HepG2 (cell line): Measurements from ENCODE around the gene PRDM10. TPM values are rescaled to one million over a fixed set of nuclear protein-coding genes. Genes with fewer than 3 reads are reported as not detected.

Experiments used
- DNMT3B ChIP-seq: conservative IDR thresholded peaks from 2 replicates; pipeline ENCODE4 v1.6.1; 2016; ENCODE audit warnings: missing biosample characterization, control low read depth
- ELF1 ChIP-seq: sonication (generic); formaldehyde crosslinking; IDR thresholded peaks from 2 replicates; pipeline ENCODE4 v1.4.0; 2020; ENCODE audit warnings: missing genetic modification reagents
- FOXA3 ChIP-seq: IDR thresholded peaks from 2 replicates; pipeline ENCODE4 v1.6.1; 2016; ENCODE audit warnings: missing genetic modification reagents, missing compliant biosample characterization
- FOXO1 ChIP-seq: sonication (generic); formaldehyde crosslinking; IDR thresholded peaks from 2 replicates; pipeline ENCODE4 v1.4.0; 2020; ENCODE audit warnings: missing genetic modification reagents
- FOXP1 ChIP-seq, 2 experiments: fragments of 450-650 bp in 1 of 2; IDR thresholded peaks; 2 replicates each; pipeline ENCODE4 v1.6.1; 2017 to 2018; ENCODE audit warnings: antibody characterized with exemption in 1 of 2
- GABPA ChIP-seq, 2 experiments: IDR thresholded peaks; 2 replicates each; pipeline ENCODE4 v1.6.1; 2011 to 2016; ENCODE audit warnings: low read depth in 2 of 2, low read length in 1 of 2, missing biosample characterization in 1 of 2, missing genetic modification characterization in 1 of 2
- HMG20A ChIP-seq: IDR thresholded peaks from 2 replicates; pipeline ENCODE4 v1.6.1; 2016; ENCODE audit warnings: borderline replicate concordance
- HOXA3 ChIP-seq: sonication (generic); formaldehyde crosslinking; IDR thresholded peaks from 2 replicates; pipeline ENCODE4 v1.5.0; 2020; ENCODE audit warnings: missing genetic modification reagents
- ISL2 ChIP-seq: sonication (generic); formaldehyde crosslinking; IDR thresholded peaks from 2 replicates; pipeline ENCODE4 v1.5.0; 2020; ENCODE audit warnings: missing genetic modification reagents
- MEIS1 ChIP-seq: sonication (generic); formaldehyde crosslinking; IDR thresholded peaks from 2 replicates; pipeline ENCODE4 v1.9.0; 2021; ENCODE audit warnings: mild to moderate bottlenecking, missing genetic modification reagents, moderate library complexity, borderline replicate concordance
- MEIS2 ChIP-seq: sonication (generic); formaldehyde crosslinking; IDR thresholded peaks from 2 replicates; pipeline ENCODE4 v1.9.0; 2021; ENCODE audit warnings: mild to moderate bottlenecking, missing genetic modification reagents
- NFKBIZ ChIP-seq: IDR thresholded peaks from 2 replicates; pipeline ENCODE4 v1.6.1; 2018; ENCODE audit warnings: missing genetic modification reagents, missing compliant biosample characterization
- PHF21A ChIP-seq: sonication (generic); formaldehyde crosslinking; IDR thresholded peaks from 2 replicates; pipeline ENCODE4 v1.5.0; 2020; ENCODE audit warnings: mild to moderate bottlenecking, missing genetic modification reagents
- PHF8 ChIP-seq: sonication (generic); formaldehyde crosslinking; IDR thresholded peaks from 2 replicates; pipeline ENCODE4 v1.5.0; 2020; ENCODE audit warnings: missing genetic modification reagents
- SOX5 ChIP-seq: IDR thresholded peaks from 2 replicates; pipeline ENCODE4 v1.6.1; 2016; ENCODE audit warnings: borderline replicate concordance
- SRY ChIP-seq: sonication (generic); formaldehyde crosslinking; IDR thresholded peaks from 2 replicates; pipeline ENCODE4 v1.8.0; 2022; ENCODE audit warnings: mild to moderate bottlenecking, missing genetic modification reagents
- ZFY ChIP-seq: sonication (generic); formaldehyde crosslinking; IDR thresholded peaks from 2 replicates; pipeline ENCODE4 v1.4.0; 2020; ENCODE audit warnings: missing genetic modification reagents
- ZNF207 ChIP-seq: fragments of 450-650 bp; IDR thresholded peaks from 2 replicates; pipeline ENCODE4 v1.6.1; 2016; ENCODE audit warnings: antibody characterized with exemption, borderline replicate concordance
- ZNF350 ChIP-seq: sonication (generic); formaldehyde crosslinking; IDR thresholded peaks from 2 replicates; pipeline ENCODE4 v1.4.0; 2020; ENCODE audit warnings: mild to moderate bottlenecking, low read depth, missing genetic modification reagents, borderline replicate concordance
- ZNF501 ChIP-seq: sonication (generic); formaldehyde crosslinking; IDR thresholded peaks from 2 replicates; pipeline ENCODE4 v1.5.1; 2020; ENCODE audit warnings: mild to moderate bottlenecking, moderate library complexity, missing genetic modification reagents
- ZNF879 ChIP-seq: sonication (generic); formaldehyde crosslinking; IDR thresholded peaks from 2 replicates; pipeline ENCODE4 v1.8.1; 2023; ENCODE audit warnings: missing genetic modification reagents
- ZSCAN9 ChIP-seq: IDR thresholded peaks from 2 replicates; pipeline ENCODE4 v1.6.1; 2016; ENCODE audit warnings: borderline replicate concordance
- polyA plus RNA-seq, 8 experiments: library from polyadenylated mRNA; depleted of rRNA in 3 of 8; stranded (reverse) in 7 of 8; unstranded in 1 of 8; fragments of >200 nt; fragmentation: Illumina TruSeq in 4 of 8; extraction: Trizol in 4 of 8; gene quantifications; 2 replicates each; pipeline versions ENCODE4 v1.2.1 to v1.2.3, GENCODE V29; 2011 to 2016; ENCODE audit warnings: low read depth in 4 of 8, missing spikeins in 1 of 8, mixed read lengths in 1 of 8; ENCODE audit not compliant: insufficient read depth in 1 of 8
- total RNA-seq, 5 experiments: library from RNA; depleted of rRNA; stranded (reverse); fragments of >200 nt; fragmentation: Illumina TruSeq; extraction: Trizol; gene quantifications; 2 replicates each; pipeline ENCODE4 v1.2.3, GENCODE V29; 2016; ENCODE audit warnings: low read depth in 1 of 5
- TF ChIP-seq, protein P1 (sequence below): sonication (generic); formaldehyde crosslinking; IDR thresholded peaks from 2 replicates; pipeline ENCODE4 v1.4.0; 2020; ENCODE audit warnings: mild to moderate bottlenecking, low read depth, missing genetic modification reagents
- TF ChIP-seq, protein P2 (sequence below), 2 experiments: sonication (generic) in 1 of 2; formaldehyde crosslinking in 1 of 2; IDR thresholded peaks; 2 replicates each; pipeline versions ENCODE4 v1.6.1 to v1.9.0; 2014 to 2022; ENCODE audit warnings: antibody characterized with exemption in 1 of 2, borderline replicate concordance in 1 of 2, inconsistent platforms in 1 of 2, low read depth in 1 of 2, missing genetic modification reagents in 1 of 2

The PRDM10 gene
- total and polyA plus RNA-seq, 2 of the 13 experiments (the other 11 are each of a cell fraction or from before 2014, with no cell fraction given): 5.7 to 5.8 TPM

DNA sequence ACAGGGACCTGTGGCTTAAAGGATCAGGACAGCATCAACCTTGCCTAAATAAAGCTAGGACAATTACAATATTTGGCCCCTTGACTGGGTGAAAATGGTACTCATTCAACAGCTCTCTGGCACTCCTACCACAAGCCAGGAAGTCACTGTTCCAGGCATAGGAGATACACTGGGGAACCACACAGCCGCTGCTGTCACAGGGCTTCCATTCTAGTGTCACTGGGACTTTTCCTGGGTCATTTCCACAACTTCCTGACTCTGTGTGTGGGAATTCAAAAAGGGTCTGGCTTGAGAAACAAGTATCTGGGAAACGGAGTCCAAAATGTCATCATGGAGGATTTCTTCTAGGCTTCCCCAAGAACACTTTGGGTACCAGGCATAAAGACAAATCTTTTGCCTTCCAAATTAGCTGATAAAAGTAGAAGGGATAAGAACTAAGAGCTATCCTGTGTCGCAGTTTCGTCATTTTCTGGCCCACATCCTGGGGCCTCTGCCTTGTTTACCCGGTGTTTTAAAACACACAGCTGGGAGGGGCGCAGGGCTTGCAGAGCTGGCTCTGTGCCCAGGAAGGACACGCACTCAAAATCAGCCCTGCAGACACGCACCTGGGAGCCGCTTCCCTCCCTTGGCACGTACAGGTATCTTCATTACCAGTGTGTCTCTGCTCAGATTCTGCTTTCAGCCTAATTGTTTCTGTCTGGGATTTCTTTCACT, 149.0 kb downstream of the PRDM10 start (continued):
- no peak for TF ChIP-seq ZNF879 (CRISPR knock-in tag)
- peak; percentile 20; the same call in 1 of the 2 replicates for TF ChIP-seq PHF8 (CRISPR knock-in tag)
- TF ChIP-seq SRY (CRISPR knock-in tag): no peak
- peak; percentile 70 for TF ChIP-seq HOXA3 (CRISPR knock-in tag)
- TF ChIP-seq, protein P1, sequence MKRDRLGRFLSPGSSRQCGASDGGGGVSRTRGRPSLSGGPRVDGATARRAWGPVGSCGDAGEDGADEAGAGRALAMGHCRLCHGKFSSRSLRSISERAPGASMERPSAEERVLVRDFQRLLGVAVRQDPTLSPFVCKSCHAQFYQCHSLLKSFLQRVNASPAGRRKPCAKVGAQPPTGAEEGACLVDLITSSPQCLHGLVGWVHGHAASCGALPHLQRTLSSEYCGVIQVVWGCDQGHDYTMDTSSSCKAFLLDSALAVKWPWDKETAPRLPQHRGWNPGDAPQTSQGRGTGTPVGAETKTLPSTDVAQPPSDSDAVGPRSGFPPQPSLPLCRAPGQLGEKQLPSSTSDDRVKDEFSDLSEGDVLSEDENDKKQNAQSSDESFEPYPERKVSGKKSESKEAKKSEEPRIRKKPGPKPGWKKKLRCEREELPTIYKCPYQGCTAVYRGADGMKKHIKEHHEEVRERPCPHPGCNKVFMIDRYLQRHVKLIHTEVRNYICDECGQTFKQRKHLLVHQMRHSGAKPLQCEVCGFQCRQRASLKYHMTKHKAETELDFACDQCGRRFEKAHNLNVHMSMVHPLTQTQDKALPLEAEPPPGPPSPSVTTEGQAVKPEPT: no peak
- TF ChIP-seq ZSCAN9 (CRISPR knock-in tag): peak; percentile 75; the same call in 1 of the 2 replicates
- TF ChIP-seq NFKBIZ (CRISPR knock-in tag): peak; percentile 75; the same call in 1 of the 2 replicates
- TF ChIP-seq MEIS2 (CRISPR knock-in tag): no peak
- TF ChIP-seq ZNF350: 0 out of 2 replicates have a peak, but pooled peaks have one; percentile 67
- 0 out of 2 replicates have a peak, but pooled peaks have one; percentile 66 for TF ChIP-seq DNMT3B (CRISPR knock-in tag)
- TF ChIP-seq ZNF207: no peak
- peak; percentile 93 for TF ChIP-seq FOXO1 (CRISPR knock-in tag)
- peak; percentile 97 for TF ChIP-seq FOXA3 (CRISPR knock-in tag)
- no peak for TF ChIP-seq MEIS1 (CRISPR knock-in tag)
- TF ChIP-seq ZFY (CRISPR knock-in tag): no peak
- TF ChIP-seq ISL2: peak; percentile 89
- no peak for TF ChIP-seq GABPA (IDR thresholded peaks at IDR 0.05; ENCODE audit: low read depth, low read length)
- peak; percentile 49; the same call in 1 of the 2 replicates for TF ChIP-seq GABPA (CRISPR knock-in tag; IDR thresholded peaks at IDR 0.05; ENCODE audit: low read depth)
- TF ChIP-seq ELF1 (CRISPR knock-in tag): peak; percentile 58; the same call in 1 of the 2 replicates
- peak; percentile 80 for TF ChIP-seq HMG20A (CRISPR knock-in tag)
- peak; percentile 81 for TF ChIP-seq SOX5 (CRISPR knock-in tag)
- TF ChIP-seq ZNF501 (CRISPR knock-in tag): peak; percentile 59; the same call in 1 of the 2 replicates
- TF ChIP-seq, protein P2, sequence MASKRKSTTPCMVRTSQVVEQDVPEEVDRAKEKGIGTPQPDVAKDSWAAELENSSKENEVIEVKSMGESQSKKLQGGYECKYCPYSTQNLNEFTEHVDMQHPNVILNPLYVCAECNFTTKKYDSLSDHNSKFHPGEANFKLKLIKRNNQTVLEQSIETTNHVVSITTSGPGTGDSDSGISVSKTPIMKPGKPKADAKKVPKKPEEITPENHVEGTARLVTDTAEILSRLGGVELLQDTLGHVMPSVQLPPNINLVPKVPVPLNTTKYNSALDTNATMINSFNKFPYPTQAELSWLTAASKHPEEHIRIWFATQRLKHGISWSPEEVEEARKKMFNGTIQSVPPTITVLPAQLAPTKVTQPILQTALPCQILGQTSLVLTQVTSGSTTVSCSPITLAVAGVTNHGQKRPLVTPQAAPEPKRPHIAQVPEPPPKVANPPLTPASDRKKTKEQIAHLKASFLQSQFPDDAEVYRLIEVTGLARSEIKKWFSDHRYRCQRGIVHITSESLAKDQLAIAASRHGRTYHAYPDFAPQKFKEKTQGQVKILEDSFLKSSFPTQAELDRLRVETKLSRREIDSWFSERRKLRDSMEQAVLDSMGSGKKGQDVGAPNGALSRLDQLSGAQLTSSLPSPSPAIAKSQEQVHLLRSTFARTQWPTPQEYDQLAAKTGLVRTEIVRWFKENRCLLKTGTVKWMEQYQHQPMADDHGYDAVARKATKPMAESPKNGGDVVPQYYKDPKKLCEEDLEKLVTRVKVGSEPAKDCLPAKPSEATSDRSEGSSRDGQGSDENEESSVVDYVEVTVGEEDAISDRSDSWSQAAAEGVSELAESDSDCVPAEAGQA (IDR thresholded peaks at IDR 0.05; ENCODE audit: low read depth): no peak
- TF ChIP-seq, protein P2 (CRISPR knock-in tag; IDR thresholded peaks at IDR 0.05; ENCODE audit: borderline replicate concordance): no peak
- TF ChIP-seq FOXP1 (IDR thresholded peaks at IDR 0.05): no peak; the same call in 1 of the 2 replicates
- TF ChIP-seq FOXP1 (CRISPR knock-in tag; IDR thresholded peaks at IDR 0.05): peak; percentile 97
- peak; percentile 81 for TF ChIP-seq PHF21A (CRISPR knock-in tag)
